HG03025 (cell line): ENCODE measurements around the gene CYTH1.
"Not testable (repeated sequence)": the region's sequence is repeated elsewhere in the genome, so short reads cannot be mapped to it uniquely, and the experiment has no call there.

Experiments
- ATAC-seq: cut with Tn5 transposase; IDR thresholded peaks from one replicate; pipeline ENCODE4 v1.9.1; 2021; ENCODE audit warnings: mild to moderate bottlenecking, moderate library complexity; ENCODE audit not compliant: unreplicated experiment, low FRiP score

The CYTH1 gene

DNA sequence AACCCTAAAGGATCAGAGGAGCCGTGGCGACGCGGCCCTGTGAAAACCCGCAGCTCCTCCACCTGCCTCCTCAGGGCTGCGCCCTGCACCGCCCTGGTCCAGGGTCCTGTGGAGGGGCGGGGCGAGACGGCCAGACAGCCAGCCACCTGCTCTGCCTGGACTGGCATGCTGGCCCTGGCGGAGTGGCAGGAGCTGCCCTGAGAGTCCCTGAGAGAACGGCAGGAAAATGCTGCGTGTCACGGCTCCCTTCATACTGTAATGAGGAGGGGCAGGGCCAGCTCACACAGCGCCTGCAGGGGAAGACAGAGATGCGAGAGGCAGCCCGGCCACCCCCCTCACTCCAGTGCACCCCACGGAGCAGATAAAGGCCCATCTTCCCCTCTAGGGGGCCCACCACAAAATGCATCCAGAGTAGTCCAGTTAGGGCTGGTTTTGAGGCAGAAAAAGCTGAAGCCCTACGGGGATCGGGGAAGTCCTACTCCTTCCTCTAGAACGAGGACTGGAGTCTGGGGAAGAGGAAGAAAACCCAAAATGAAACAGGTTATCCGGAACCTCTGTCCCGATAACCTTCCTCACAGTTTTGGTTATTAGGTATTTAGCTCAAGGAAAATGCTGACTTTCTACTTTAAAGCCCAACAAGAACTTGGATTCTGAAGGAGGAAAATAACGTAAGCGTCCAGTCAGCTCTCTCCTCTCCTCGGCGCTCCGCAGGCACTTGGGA lies 107.3 kb downstream of the CYTH1 start:
- no peak for ATAC-seq

DNA sequence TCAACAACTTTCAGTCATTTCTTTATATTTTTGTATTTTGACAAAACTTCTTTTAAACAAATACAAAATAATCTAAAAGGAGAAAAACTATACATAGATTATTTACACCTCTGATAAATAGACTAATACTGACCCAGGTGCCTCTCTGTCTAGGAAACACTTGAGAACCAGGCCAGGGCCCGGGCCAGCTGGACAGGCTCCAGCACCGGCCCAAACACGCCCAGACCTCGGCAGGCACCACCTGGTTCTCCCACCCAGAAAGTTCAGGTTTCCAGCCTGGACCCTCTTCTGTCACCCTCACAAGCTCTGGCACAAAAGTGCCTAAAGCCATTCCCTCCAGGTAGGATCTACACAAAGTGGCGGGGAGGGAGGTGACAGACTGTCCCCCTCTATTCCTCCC lies 107.9 kb downstream of the CYTH1 start:
- no peak for ATAC-seq

DNA sequence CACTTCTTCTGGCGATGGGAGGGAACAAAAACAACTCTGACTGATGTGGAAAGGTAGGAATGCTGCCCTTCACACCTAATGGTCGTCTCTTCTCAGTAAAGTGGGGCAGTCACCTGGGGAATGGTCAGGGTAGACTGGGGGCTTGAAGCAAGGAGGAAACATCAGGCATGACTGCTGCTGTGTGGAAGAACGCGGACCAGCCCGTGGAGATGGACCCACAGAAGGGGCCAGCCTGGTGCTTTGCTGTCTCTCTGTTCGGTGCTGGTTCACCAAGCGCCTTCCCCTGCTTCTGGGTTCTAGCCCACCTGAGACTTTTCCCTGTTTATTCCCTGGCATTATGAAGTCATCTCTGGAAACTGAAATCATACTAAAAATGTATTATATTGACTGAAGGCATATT lies 108.7 kb downstream of the CYTH1 start:
- ATAC-seq = no peak

DNA sequence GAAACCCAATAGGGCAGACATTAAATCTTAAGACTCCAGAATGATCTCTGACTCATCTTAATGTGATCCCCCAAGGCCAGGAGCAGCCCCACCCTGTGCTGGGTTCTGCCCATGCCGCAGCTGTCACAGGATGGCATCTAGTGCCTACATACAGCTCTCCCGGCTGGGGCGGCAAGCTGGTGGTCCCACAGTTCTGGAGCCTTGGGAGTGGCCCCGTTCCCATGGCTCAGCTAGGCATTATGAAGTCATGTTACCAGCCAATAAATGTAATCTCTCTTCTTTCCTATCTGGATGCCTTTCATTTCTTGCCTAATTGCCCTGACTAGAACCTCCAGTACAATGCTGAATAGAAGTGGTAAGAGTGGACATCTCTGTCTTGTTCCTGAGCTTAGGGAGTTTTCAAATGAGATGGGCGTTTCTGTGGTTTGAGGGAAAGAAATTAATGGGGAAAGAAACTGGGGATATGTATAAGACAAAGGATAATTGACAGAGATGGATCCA lies 109.2 kb downstream of the CYTH1 start:
- no peak for ATAC-seq

DNA sequence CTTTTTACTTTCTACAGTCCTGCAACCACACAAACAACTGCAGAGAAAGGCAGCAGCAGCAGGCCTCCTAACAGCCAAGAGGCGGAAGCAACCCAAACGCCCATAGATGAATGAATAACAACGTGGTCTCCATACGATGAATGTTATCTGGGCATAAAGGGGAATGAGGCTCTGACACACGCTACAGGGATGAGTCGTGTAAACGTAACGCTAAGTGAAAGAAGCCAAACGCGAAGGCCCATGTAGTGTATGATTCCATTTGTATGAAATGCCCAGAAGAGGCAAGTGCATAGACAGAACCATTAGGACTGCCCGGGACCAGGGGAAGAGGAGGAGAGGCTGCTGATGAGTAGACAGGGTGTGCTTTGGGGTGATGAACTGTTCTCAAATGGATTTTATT lies 110.1 kb downstream of the CYTH1 start:
- no peak for ATAC-seq

DNA sequence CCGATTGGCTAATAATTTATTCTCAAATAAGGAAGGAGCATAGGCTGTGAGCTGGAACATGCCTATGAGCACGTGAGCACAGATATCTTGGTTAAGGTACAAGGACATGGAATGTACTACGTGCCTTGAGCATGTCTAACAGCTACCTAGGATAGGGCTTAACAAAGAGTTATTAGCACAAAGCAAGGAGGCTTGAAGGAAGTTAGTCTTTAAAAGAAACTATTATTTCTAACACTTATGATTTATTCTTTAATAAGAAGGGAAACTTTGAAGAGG lies 110.4 kb downstream of the CYTH1 start:
- not testable (repeated sequence) for ATAC-seq

DNA sequence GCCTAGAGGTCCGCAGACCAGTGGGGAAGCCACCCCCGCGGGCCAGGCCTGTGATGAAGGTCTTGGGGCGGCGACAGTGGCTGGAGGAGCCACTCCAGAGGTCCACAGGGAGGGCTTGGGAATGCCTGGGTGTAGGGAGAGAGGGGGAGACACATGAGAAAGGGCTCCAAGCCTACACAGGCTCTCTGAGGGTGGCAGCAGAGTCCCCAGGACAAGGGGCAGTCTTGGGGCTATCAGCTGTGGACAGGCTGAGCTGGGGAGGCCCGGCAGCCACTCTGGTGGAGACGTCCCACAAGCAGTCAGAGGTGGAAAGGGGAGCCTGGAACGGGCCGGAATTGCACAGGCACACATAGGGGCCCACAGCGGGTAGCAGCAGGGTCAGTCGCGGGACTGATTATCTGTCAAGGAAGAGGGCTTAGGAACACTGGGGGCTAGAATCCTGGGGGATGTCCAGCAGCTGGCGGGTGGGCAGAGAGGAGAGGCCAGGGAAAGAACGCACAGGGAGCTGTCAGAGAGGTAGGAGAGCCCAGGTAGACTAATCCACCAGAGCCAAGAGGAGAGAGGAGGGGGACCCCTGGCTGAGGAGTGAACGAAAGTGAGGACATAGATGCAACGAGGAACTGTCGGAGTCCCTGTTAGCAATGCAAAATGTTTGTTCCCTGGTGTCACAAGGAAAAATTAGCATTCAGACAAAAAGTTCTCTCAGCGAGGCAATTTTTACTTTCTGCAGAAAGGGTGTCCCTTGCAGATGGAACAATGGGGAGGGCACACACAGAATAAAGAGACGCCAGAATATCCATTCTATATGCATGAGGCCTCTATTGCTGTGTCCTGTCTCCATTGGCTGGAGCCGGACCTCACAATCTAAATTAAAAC lies 111.0 kb downstream of the CYTH1 start:
- no peak for ATAC-seq

DNA sequence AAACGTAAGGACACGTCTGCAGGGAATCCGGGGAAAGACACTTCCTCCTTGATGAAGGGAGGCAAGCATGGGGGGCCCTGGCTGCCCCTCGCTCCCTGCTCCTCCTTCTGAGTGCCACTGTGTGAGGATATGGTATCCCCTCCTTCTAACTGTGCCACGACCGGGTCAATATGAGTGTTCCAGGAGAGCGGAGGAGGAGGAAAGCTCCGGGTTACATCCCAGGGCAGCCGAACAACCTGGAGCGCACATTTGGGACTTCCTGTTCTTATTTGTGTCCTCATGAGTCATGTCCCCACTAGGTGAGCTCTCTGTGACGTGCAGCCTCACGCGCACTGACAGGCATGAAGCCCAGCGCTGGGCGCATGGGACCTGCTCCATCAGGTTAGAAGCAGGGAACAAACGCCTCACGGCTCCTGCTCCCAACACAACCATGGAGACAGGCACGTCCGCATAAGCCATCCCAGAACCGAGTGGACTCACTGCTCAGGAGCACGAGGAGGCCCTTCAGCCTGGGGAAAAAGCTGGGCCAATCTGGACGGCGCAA lies 112.0 kb downstream of the CYTH1 start:
- ATAC-seq = no peak

DNA sequence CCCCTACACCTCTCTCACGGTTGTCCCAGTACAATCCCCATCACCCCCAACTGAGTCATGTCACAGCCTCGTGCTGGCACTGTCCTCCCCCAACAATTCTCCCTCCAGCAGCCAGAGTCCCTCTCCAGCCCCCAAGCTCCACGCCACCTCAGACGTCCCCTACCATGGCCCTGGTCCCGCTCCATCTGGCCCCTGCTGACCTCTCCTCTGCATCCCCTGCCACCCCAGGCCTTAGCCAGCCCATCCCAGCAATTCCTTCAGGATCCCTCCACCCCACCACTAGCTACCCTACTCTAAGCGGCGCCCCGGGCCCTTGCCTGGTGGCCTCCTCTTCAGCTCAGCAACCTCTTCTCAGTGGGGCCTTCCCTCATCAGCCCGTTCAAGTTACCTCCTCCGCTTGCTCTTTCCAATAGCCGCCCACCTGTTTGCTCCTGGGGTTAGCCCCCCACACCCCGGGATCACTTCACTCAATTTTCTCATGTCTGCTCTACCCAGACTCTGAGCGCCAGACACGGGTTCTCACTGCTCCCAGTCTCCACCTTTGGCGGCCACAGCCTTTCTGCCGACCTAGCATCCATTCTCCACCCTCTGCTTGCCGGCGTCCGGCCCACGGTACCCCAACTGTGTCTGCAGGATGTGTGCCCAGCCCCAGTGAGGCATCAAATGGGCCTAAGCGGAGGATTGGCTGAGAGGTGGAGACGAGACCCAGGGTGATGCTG lies 112.7 kb downstream of the CYTH1 start:
- no peak for ATAC-seq

DNA sequence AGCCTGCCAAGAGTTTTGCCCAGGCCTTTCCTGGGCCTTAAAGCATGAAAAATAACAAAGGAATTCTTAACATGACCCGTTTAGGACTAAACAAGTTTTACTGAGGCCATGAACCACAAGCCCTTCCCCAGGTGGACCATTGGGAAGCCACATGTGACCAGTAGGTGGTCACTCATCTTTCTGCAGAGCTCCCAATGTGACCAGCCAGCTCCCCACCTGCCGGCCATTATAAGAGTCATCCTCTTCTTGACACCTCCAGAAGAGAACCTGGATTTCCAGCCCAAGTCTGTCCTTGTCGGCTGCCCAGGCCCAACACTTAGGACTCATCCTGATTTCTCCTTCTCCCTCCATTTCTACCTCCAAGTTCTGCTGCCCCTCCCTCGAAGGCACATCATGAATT lies 113.2 kb downstream of the CYTH1 start:
- ATAC-seq = no peak

DNA sequence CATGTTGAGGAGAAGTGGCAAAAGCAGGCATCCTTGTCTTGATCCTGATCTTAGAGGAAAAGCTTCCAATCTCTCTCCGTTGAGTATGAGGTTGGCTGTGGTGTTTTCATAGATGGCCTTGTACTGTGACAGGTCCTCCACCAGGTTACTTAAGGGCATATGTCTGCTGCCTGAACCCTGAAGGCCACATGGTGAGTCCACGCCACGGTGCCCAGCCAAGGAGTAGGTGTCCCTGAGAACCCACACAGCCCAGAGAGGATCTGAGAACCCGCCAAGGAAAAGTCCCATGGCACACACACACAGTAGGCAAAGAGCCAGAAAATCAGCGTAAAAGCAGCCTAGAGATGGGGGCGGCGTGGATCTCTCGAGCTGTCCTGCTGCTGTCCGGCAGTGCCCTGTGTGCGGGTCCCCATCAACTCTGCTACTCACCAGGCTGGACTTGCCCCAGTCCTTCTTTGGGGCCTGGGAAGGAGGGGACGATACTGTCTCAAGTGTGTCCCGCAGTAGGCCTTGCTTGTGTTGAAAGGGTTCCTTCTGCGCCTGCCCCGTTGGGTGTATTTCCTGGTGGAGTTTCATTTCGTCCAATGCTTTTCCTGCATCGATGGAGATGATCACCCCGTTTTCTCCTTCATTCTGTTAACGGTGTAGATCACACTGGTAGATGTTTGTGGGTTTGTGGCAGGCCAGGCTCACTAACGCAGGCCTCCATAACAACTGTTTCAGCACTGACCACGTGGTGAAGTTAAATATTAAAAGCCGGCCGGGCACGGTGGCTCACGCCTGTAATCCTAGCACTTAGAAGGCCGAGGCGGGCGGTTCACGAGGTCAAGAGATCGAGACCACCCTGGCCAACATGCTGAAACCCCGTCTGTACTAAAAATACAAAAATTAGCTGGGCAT lies 114.1 kb downstream of the CYTH1 start:
- no peak for ATAC-seq

DNA sequence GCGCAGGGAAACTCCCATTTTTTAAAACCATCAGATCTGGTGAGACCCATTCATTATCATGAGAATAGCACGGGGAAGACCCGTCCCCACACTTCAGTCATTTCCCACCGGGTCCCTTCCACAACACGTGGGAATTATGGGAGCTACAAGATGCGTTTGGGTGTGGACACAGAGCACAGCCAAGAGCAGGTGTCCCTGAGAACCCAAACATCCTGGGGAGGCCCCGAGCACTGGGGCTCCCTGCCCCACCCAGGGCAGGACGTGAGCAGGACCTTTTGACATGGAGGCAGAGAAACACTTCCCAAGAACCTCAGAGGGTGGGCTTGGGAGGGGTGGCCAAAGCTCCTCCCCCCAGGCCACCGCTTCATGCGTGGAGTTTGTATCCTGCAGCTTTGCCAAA lies 115.0 kb downstream of the CYTH1 start:
- ATAC-seq = no peak

DNA sequence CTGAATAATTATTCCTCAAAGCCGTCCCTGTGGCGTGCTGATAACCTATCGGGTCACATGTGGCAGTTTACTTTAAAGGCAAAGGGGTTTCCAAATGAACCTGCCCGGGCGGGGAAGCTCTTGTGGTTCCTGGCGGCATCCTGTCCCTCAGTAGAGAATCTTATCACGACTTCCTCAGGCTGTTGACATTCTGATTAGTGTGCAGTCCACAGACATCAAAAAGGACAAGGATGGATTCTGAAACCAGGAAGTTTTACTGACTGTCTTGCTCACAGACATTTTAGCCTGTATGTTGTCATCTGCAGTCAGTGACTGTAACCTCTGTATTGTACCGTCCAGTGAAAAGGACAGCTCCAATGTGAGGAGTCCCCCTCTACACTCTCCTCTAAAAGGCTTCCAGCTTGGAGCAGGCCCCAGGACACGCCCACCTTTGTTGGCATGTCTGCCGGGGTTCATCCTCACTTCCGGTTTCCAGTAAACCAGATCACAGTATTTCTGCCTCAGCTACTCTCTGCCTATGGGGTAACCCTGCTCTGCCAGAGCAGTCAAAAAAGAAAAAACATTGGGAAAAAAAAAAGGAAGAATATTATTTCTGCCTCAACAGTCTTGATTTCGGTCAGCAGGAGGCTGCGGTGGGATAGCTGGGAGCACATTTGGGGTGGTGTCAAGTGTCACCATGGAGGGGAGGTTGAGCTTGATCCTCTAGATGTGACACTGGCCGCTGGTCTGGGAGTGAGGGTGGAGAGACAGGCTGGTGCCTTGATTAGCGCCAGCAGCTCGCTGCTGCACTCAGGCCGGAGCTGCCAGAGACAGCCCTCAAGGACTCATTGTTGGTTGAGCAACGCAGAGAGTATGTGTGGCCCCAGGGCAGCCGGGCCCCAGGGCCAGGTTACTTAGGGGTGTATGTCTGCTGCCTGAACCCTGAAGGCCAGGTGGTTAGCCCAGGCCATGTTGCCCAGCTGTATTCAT lies 115.8 kb downstream of the CYTH1 start:
- ATAC-seq = no peak

DNA sequence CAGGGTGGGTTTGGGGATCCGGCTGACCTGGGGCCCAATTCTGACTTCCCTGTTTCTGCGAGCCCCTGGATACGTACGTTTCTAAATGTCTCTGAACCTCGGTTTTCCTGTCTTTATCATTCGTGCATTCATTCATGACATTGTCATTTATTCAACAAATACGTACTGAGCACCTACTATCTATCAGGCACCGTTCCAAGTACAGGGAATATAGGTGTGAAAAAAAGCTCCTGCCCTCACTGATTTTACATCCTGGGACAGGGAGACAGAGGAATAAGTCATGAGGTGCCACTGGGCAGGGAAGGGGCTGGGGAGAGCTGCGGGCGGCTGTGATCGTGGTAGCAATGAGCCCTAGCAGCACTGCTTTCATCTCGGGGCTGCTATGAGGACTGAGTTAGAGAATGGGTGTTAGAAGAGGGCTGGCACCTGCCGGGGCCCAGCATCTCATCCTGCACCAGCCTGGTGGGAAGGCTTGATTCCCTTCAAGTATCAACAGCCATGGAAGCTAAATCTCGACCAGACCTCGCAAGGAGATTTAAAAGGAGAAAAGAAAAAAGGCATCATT lies 116.6 kb downstream of the CYTH1 start:
- no peak for ATAC-seq

DNA sequence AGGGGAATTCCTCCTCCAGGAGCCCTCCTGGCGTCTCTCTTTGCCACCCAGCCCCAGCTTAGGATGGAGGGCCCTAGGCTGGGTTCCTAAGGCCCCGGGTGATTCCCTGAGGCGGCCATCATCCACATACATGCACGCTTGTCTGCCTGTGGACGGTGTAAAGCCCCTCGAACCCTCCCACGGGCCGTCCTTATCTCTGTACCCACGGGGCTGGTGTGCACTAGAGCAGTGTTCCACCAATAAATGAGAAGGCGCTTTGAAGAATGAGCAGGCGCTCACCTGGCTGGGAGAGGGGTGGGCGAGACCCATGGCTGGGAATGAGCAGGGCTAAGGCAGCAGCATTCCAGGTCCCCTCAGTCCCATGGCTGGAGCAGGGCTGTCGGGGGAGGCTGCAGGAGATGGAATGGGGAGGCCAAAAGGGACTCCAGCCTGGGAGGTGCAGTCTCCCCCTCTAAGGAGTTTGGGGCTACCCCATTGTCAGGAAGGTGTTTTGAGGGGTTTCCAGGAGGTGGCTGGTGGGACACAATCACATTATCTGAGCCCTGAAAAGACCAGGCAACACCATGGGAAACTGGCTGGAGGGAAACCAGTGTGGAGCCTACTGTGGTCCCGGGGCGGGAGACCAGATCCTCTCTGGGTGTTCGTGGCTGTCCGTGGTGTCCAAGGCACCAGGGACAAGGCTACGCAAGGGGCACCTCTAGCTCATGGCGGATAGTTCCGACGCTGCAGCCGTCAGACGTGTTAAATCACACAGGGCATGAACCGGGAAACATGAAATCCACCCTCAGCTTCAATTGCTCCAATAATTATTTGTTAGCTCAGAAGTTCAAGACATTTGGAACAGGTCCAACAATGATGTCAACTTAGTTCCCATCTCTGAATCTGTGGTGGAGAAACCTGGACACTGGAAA lies 117.3 kb downstream of the CYTH1 start:
- no peak for ATAC-seq

DNA sequence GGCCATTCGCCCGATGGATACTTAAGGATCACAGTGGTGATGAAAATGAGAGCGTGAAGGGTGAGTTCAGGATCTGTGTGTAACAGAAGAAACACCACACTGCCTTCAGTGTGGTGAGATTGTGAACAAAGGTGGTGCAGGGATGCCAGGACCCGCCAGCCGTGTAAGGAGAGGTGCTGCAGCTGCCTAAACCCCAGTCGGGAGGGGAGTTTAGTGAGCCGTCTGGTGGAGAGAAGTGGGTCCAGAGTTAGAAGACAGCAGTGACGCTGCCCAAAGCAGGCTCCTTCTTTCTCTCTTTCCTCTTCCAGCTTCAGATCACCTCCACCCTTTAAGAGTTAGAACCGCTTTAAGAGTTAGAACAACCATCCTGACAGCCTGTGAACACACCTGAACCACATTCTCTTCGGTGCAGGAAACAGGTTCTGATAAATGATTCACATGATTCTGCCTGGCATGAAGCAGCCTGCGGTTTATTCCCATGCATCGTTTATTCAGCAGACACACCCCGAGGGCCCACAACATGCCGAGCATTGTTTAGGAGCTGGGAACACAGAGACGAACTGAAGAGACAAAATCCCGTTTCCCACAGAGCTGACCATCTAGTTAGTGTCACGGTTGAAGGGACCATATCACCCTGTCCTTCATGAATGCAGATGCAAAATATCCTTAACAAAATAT lies 120.8 kb downstream of the CYTH1 start:
- no peak for ATAC-seq

DNA sequence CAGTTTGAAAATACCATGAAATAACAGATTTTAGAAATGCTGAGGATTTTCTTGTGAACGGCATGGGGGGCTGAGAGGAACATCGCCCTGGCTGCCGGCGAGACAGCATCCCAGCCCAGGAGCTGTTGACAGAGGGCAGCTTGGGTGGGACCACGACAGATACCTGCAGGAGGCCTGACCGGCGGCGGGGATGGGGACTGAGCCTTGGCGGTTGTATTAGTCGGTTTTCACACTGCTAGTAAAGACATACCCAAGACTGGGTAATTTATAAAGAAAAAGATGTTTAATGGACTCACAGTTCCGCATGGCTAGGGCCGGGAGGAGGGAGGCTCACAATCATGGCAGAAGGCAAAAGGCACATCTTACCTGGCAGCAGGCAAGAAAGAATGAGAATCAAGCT lies 122.5 kb downstream of the CYTH1 start:
- ATAC-seq = no peak
